Lower leg skin (tissue), 3 donors: Measurements from ENCODE around the gene KIAA0825.

ENCODE experiments used
- CTCF ChIP-seq, 3 donors: fragments of 450-650 bp; IDR thresholded peaks; one replicate each; pipeline ENCODE4 v1.5.1; 2016; ENCODE audit warnings: antibody characterized with exemption in 3 of 3, mild to moderate bottlenecking in 3 of 3, moderate library complexity in 2 of 3
- POLR2A ChIP-seq, 2 donors: fragments of 450-650 bp; IDR thresholded peaks; one replicate each; pipeline ENCODE4 v1.6.1; 2016 to 2017; ENCODE audit warnings: antibody characterized with exemption in 2 of 2, mild to moderate bottlenecking in 1 of 2, moderate library complexity in 1 of 2

DNA sequence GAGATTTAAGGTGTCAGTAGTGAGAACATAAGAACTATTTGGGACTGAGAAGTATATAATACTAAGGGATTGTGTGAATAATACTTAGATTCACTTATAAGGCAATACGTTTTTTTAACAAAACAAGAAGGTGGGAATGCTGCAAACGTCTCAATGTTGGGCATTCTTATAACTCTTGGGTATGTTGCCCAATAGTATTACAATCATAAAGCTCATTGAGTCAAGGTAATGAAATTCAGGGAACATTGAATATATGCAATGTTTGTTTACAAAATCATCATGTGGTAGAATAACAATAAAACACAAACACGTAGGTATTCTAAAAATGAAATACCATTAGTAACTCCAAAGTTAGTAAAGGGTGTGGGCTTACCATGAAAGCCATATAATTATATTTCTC lies 400.7 kb downstream of the KIAA0825 start:
- TF ChIP-seq CTCF (IDR thresholded peaks at IDR 0.05) (no peak), POLR2A (IDR thresholded peaks at IDR 0.05) (no peak)
